SH-SY5Y (cell line): ENCODE measurements around the gene JAKMIP1.

Experiments
- GATA2 ChIP-seq: IDR thresholded peaks from 2 replicates; pipeline ENCODE4 v1.6.1; 2011; ENCODE audit warnings: mild to moderate bottlenecking, low read depth, low read length
- GATA3 ChIP-seq: IDR thresholded peaks from 2 replicates; pipeline ENCODE4 v1.6.1; 2011; ENCODE audit warnings: low read depth, mild to moderate bottlenecking, low read length, moderate library complexity

DNA sequence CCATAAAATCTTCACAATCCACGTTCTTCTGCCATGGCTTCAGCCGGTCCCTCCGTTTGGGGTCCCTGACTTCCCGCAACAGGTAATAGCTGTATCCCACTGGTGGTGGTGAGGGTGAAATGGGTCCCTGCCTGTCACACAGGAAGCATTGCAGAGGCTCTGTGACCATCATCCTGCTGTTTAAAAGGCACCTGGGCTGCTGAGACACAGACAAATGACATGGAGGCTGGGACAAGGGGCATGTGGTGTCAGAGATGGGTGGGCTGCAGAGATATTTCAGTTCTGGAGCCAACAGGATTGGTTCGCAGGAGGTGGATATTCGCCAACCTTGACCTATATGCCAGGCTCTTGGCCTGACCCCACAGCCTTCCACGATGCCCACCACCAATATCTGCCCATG is 82.1 kb downstream of the JAKMIP1 start:
- TF ChIP-seq GATA2 (no peak), GATA3 (no peak)
